IPS DF 4.7 (cell line): ENCODE results near the gene NDUFC2.
"Not testable (repeated sequence)": the region's sequence is repeated elsewhere in the genome, so short reads cannot be mapped to it uniquely, and the experiment has no call there.

ENCODE experiments used
- DNase-seq: peaks from one replicate; pipeline ENCODE4 v3.0.0-alpha.2; 2013; ENCODE audit warnings: low spot score; ENCODE audit errors: extremely low read depth

NDUFC2 gene

GRCh38 chr11:78080084-78080817 lies 589 bp upstream of the NDUFC2 start:
- DNase-seq, result no peak

GRCh38 chr11:78078218-78079167 lies 1.2 kb downstream of the NDUFC2 start:
- DNase-seq, result no peak

DNA sequence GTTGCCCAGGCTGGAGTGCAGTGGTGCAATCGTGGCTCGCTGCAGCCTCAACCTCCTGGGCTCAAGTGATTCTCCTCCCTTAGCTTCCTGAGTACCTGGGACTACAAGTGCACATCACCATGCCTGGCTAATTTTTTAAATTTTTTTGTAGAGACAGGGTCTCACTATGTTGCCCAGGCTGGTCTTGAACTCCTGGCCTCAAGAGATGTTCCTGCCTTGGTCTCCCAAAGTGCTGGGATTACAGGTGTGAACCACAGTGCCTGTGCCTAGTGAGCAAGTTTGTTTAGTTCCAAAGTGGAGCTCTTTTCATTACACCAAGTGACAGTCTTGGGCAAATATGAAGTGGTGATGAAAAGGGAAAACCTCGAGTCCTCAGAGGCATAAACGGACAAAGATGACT lies 2.1 kb downstream of the NDUFC2 start:
- DNase-seq, result not testable (repeated sequence)

GRCh38 chr11:78076733-78077403 lies 2.8 kb downstream of the NDUFC2 start:
- DNase-seq, result no peak

- DNase-seq, result no peak
These were observed 4.9 kb downstream of the NDUFC2 start for GRCh38 chr11:78074756-78075155.

GRCh38 chr11:78072455-78072854 lies 7.2 kb downstream of the NDUFC2 start:
- no peak for DNase-seq

- DNase-seq, result no peak
These were observed 7.9 kb downstream of the NDUFC2 start for GRCh38 chr11:78071717-78072116.

- DNase-seq, result no peak
These were observed 9.0 kb downstream of the NDUFC2 start for GRCh38 chr11:78070621-78071020.

- no peak for DNase-seq
These were observed 10.2 kb downstream of the NDUFC2 start for GRCh38 chr11:78069465-78069864.

- no peak for DNase-seq
These were observed 12.0 kb downstream of the NDUFC2 start for GRCh38 chr11:78067704-78068103.

DNA sequence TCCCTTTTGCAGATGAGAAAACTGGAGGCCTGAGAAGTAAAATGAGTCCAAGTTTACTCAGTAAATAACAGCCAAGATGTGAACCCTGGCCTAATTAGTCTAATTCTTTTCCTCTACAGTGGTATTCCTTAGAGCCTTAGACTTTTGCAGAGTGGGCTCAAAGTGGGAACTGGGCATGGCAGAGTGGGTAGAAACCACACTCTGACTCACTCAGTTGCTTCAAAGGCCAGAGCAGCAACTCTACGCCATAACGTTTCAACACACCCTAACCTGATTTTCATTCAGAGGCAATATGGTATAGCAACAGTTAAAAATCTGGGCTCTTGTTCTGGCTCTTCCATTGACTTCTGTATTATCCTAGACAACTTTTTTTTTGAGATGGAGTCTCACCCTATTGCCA lies 13.2 kb downstream of the NDUFC2 start:
- no peak for DNase-seq

DNA sequence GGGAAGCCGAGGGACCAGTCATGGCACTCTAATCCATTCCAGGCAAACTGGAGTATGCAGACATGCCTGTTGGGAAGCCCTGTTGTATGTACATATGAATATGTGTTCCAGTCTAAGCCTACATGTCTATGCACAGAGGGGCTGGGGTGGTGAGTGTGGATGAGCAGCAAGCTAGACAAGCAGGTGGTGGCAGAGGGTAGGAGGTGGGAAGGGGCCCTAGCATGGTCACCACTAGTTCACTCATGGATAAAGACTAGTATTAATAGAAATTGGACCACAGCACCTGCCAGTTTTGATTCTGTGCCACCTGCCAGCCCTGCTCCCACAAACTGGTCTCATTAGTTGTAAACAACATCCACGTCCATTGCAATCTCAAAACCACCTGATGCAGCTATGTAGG lies 14.5 kb downstream of the NDUFC2 start:
- no peak for DNase-seq

DNA sequence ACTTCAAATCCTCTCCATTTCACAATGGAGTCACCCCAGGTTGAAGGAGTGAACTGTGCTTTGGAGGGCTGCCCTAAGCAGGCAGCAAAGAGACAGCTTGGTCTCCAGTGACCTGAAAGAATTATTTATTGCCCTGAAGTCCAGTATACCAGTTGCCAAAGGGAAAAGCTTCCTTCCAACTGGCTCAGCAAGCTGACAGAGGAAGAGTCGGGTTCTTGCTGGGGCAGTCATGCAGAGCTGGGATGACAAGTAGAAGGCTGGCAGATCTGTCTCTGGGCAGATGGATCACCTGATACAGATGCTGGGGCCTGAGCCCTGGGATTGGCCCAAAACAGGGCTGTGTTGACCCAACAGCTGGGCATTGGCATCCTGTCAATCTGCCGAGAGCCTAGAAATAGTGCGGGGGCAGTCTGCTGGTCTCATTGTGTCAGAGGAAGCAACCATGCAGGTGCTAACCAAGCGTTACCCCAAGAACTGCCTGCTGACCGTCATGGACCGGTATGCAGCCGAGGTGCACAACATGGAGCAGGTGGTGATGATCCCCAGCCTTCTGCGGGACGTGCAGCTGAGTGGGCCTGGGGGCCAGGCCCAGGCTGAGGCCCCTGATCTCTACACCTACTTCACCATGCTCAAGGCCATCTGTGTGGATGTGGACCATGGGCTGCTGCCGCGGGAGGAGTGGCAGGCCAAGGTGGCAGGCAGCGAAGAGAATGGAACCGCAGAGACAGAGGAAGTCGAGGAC lies 16.1 kb downstream of the NDUFC2 start, which contains the start of gene THRSP:
THRSP (plus strand) TSS at position 422 of the 742 bp plus-strand sequence; CDS start at position 443, 21 bp downstream.
- no peak for DNase-seq

GRCh38 chr11:78062671-78063070 lies 17.0 kb downstream of the NDUFC2 start:
- no peak for DNase-seq

DNA sequence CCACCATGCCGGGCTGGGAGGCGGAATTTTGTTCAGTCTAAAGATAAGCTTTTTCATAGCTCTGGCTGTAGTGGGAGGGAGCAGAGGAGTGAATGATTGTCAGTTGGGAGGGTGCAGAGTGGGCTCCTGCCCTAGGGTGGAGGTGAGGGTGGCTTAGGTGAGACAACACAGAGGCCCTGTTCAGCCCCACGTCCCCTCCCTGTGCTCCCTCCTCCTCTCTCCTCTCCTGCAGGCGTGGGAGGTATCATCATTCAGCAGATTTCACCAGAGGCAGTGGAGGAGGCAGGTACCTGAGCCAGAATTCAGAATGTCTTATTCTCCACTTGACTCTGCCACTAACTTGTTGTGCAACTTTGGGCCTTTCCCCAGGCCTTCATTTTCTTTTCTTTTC lies 17.7 kb downstream of the NDUFC2 start:
- no peak for DNase-seq

GRCh38 chr11:78061088-78061920 lies 18.4 kb downstream of the NDUFC2 start:
- no peak for DNase-seq

- DNase-seq, result no peak
These were observed 19.1 kb downstream of the NDUFC2 start for GRCh38 chr11:78060533-78060932.

GRCh38 chr11:78059749-78060328 lies 19.8 kb downstream of the NDUFC2 start:
- not testable (repeated sequence) for DNase-seq

GRCh38 chr11:78057462-78058055 lies 22.1 kb downstream of the NDUFC2 start:
- DNase-seq, result no peak
